Measurements from ENCODE around the gene HECW1. TPM values are rescaled to one million over a fixed set of nuclear protein-coding genes. Genes with fewer than 3 reads are reported as not detected.
A peak's percentile ranks its signal among the peaks of the same experiment; 100 is the strongest.

HECW1 gene
- polyA plus RNA-seq, 1 donor (not counting 4 experiments of a cell fraction or from before 2014, with no cell fraction given), result not detected

- peaks cover 8% of the 10 kb centered on the region for H3K4me1 ChIP-seq (ENCODE audit: control insufficient read depth, extremely low read depth, insufficient read depth, low read length)
- dilution Hi-C loops (cut with MboI; ENCODE audit: extremely low pct_ligation_motif_present, low sequenced_read_pairs), result no loop called here
- H3K79me2 ChIP-seq (ENCODE audit: control insufficient read depth, insufficient read depth, low read length), result no peaks in the 10 kb centered on the region
- no peaks in the 10 kb centered on the region for H3K27me3 ChIP-seq (ENCODE audit: control insufficient read depth, extremely low read depth, insufficient read depth, low read length)
- no peak overlapping the region for H3K4me2 ChIP-seq (ENCODE audit: control insufficient read depth, extremely low read depth, insufficient read depth, low read depth, low read length)
- H3K9ac ChIP-seq (ENCODE audit: control insufficient read depth, extremely low read depth, insufficient read depth, low read length), result no peak overlapping the region
- FAIRE-seq, result no peak
- DNase-seq (ENCODE audit: low read depth, low spot score), result no peak
- no peak for TF ChIP-seq CTCF (optimal IDR thresholded peaks at IDR 0.05 in 1 of 3, IDR thresholded peaks at IDR 0.05 in 1 of 3, conservative IDR thresholded peaks at IDR 0.05 in 1 of 3; ENCODE audit: extremely low read depth in 1 of 3, insufficient read depth in 2 of 3, low read length in 3 of 3)
- no peak for TF ChIP-seq EZH2 (IDR thresholded peaks at IDR 0.05; ENCODE audit: low read length)
- H2AFZ ChIP-seq (ENCODE audit: control insufficient read depth, low read length), result no peak overlapping the region
- no peaks in the 10 kb centered on the region for H3K9me3 ChIP-seq (ENCODE audit: control insufficient read depth, low read depth, low read length)
- H3K9me1 ChIP-seq (ENCODE audit: control insufficient read depth, extremely low read depth, insufficient read depth, low read length), result no peaks in the 10 kb centered on the region
- no peaks in the 10 kb centered on the region for H3K36me3 ChIP-seq (ENCODE audit: control insufficient read depth in 2 of 2, extremely low read depth in 1 of 2, insufficient read depth in 2 of 2, low read length in 2 of 2)
- H4K20me1 ChIP-seq (ENCODE audit: control insufficient read depth, extremely low read depth, insufficient read depth, low read length), result no peaks in the 10 kb centered on the region
- H3K27ac ChIP-seq (ENCODE audit: control insufficient read depth, insufficient read depth, low read length), result no peak overlapping the region
- no peak overlapping the region for H3K4me3 ChIP-seq (ENCODE audit: control insufficient read depth in 2 of 3, extremely low read depth in 1 of 3, insufficient read depth in 2 of 3, low read depth in 1 of 3, low read length in 3 of 3)
Measured at GRCh38 chr7:43552122-43552521, 439.7 kb downstream of the HECW1 start.

- no peaks in the 10 kb centered on the region for H3K9me1 ChIP-seq (ENCODE audit: control insufficient read depth, extremely low read depth, insufficient read depth, low read length)
- H2AFZ ChIP-seq (ENCODE audit: control insufficient read depth, low read length), result no peak overlapping the region
- no peaks in the 10 kb centered on the region for H4K20me1 ChIP-seq (ENCODE audit: control insufficient read depth, extremely low read depth, insufficient read depth, low read length)
- dilution Hi-C loops (cut with MboI; ENCODE audit: extremely low pct_ligation_motif_present, low sequenced_read_pairs), result no loop called here
- FAIRE-seq (peak; percentile 43), DNase-seq (ENCODE audit: low read depth, low spot score) (no peak)
- peaks cover 15% of the 10 kb centered on the region for H3K4me1 ChIP-seq (ENCODE audit: control insufficient read depth, extremely low read depth, insufficient read depth, low read length)
- H3K9me3 ChIP-seq (ENCODE audit: control insufficient read depth, low read depth, low read length), result no peaks in the 10 kb centered on the region
- TF ChIP-seq CTCF (optimal IDR thresholded peaks at IDR 0.05 in 1 of 3, IDR thresholded peaks at IDR 0.05 in 1 of 3, conservative IDR thresholded peaks at IDR 0.05 in 1 of 3; ENCODE audit: extremely low read depth in 1 of 3, insufficient read depth in 2 of 3, low read length in 3 of 3) (no peak), EZH2 (IDR thresholded peaks at IDR 0.05; ENCODE audit: low read length) (no peak)
- H3K4me3 ChIP-seq (ENCODE audit: control insufficient read depth in 2 of 3, extremely low read depth in 1 of 3, insufficient read depth in 2 of 3, low read depth in 1 of 3, low read length in 3 of 3), result no peak overlapping the region
- H3K36me3 ChIP-seq (ENCODE audit: control insufficient read depth in 2 of 2, extremely low read depth in 1 of 2, insufficient read depth in 2 of 2, low read length in 2 of 2), result no peaks in the 10 kb centered on the region
- H3K27ac ChIP-seq (ENCODE audit: control insufficient read depth, insufficient read depth, low read length), result no peak overlapping the region
- H3K27me3 ChIP-seq (ENCODE audit: control insufficient read depth, extremely low read depth, insufficient read depth, low read length), result no peaks in the 10 kb centered on the region
- H3K4me2 ChIP-seq (ENCODE audit: control insufficient read depth, extremely low read depth, insufficient read depth, low read depth, low read length), result no peak overlapping the region
- no peaks in the 10 kb centered on the region for H3K79me2 ChIP-seq (ENCODE audit: control insufficient read depth, insufficient read depth, low read length)
- no peak overlapping the region for H3K9ac ChIP-seq (ENCODE audit: control insufficient read depth, extremely low read depth, insufficient read depth, low read length)
Measured at GRCh38 chr7:43553999-43554398, 441.6 kb downstream of the HECW1 start.

Measured in keratinocyte (primary cell).